HG02938 (cell line): ENCODE data around the gene IDI1.
A peak's percentile ranks its signal among the peaks of the same experiment; 100 is the strongest.

Source experiments
- ATAC-seq: cut with Tn5 transposase; IDR thresholded peaks from one replicate; pipeline ENCODE4 v1.9.1; 2021; ENCODE audit warnings: mild to moderate bottlenecking, moderate library complexity; ENCODE audit not compliant: unreplicated experiment

IDI1 gene

DNA sequence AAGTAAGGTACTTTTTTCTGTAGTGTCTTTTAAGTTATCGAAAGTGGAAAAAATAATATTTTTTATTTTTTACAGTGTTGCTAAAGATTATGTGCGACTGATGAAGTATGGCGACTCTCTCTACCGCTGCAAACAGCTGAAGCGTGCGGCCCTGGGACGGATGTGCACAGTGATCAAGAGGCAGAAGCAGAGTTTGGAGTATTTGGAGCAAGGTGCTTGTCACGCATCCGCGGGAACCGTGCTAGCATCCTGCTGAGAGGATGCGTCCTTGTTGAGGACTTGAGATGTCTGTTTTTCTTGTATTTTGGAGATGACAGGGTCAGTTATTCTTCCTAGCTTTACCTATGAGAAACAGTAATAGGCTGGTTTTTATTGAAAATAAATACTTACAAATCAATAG, 52.9 kb downstream of the IDI1 start:
- no peak for ATAC-seq

DNA sequence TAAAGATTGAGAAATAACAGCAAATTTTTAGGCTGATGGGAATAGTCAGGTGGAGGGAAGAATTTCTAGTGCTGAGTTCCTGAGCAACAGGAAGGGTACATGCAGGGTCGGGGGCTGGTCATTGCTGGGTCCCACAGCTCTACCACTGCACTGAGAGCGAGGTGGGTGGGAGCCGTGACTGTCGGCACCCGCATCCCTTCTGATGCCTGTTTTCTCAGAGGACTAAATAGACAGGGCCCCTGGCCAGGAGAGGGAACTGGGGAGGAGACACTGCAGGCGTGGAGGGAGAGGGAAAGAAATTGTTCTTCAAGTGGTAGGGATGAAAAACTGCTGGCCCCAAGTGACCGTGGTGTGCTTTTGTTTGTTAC, 53.4 kb downstream of the IDI1 start:
- ATAC-seq = no peak

DNA sequence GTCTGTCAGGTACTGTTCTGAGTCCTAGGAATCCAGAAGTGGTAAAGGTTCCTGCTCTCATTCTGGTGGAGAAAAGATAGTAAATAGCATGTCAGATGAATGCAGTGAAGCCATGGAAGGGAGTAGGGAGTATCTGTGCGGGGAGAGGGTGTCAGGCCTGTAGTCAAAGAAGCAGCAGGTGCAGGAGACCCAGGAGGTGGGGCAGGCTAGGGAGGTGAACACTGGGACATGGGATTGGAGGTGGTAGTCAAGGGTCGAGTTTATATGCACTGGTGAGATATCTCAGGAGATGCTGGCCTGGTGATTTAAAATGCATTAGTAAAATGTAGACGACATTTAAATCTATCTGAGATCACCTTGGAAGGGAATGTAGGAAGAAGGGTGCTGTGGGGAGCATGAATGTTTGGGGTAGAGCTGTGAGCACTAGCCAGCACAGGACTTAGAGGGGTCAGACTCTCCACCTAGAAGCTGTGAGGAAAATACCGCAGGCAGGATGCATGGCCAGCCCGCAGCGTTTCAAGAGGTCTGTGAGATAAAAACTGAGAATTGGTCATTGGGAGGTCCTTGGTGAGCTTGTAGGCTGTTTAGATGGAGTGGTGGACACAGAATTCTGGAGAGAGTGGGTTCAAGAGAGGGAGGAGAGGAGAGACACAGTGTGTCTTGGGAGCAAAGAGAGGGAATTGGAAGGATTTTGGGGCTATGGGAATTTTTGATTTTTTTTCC, 53.9 kb downstream of the IDI1 start:
- no peak for ATAC-seq

DNA sequence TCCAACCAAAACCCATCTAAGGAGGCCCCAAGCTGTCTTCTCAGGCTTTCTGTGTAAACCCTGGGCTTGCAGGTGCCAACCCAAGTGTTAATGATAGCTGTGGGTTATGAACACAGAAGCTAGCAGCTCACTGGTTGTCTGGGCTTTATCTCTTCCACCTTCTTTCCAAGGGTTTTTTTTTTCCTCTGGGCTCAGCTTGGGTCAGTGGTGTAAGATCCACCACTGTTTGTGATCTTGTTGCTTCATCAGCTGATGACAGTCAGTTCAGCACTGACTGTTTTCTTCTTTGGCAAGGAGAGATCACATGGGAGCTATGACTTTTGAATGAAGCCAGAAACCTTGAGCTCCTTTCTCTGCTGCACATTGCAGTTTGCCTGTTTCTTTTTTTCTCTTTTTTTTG, 56.0 kb downstream of the IDI1 start:
- ATAC-seq = no peak

DNA sequence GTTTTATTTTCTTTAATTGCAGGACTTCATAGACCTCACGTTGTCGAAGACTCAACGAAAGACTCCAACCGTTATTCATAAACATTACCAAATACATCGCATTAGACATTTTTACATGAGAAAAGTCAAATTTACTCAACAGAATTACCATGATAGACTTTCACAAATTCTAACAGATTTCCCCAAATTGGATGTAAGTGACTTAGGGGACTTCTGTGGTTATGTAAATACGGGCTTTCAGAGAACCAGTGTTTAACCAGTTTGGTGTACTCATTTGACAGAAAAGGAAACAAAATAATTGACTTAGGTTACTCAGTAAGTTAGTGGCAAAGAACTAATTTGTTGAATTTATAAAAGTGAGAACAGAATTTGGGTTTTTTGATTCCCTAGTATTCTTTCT, 56.5 kb downstream of the IDI1 start:
- peak; percentile 41 for ATAC-seq

DNA sequence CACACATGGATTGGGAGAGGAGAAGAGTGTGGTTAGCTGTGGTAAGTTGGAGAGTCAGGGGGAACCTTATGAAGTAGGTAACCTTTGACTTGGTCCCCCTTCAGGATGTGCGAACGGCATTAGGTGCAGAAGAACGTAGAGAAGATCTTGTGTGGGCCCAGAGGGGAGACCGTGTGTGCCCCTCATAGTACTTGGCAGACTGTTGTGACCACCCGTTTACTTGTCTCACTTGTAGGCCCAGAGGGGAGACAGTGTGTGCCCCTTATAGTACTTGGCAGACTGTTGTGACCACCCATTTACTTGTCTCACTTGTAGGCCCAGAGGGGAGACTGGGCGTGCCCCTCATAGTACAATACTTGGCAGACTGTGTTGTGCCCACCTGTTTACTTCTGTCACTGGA, 58.1 kb downstream of the IDI1 start:
- no peak for ATAC-seq
